ENCODE measurements around the gene B4GALT5. TPM values are rescaled to one million over a fixed set of nuclear protein-coding genes. Genes with fewer than 3 reads are reported as not detected.
"Not testable (repeated sequence)": the region's sequence is repeated elsewhere in the genome, so short reads cannot be mapped to it uniquely, and the experiment has no call there.

Gene B4GALT5
- polyA plus RNA-seq, 1 of the 3 experiments (the other 2 are of a cell fraction), result 35.1 TPM

GRCh38 chr20:49725224-49725606, 11.5 kb upstream of the B4GALT5 start:
- H3F3A ChIP-seq (replicated peaks; ENCODE audit: insufficient read depth); H4K20me1 ChIP-seq (ENCODE audit: insufficient read depth); H2AFZ ChIP-seq (ENCODE audit: low read depth); H3K27me3 ChIP-seq (ENCODE audit: insufficient read depth); H3K4me1 ChIP-seq (ENCODE audit: control insufficient read depth in 1 of 2, insufficient read depth in 2 of 2, low read depth in 1 of 2, low read length in 1 of 2); H3K4me2 ChIP-seq; H3K27ac ChIP-seq (ENCODE audit: low read depth in 2 of 2, low read length in 1 of 2); POLR2A ChIA-PET; H3K79me2 ChIP-seq (ENCODE audit: insufficient read depth); H3K9me3 ChIP-seq; H3K9me2 ChIP-seq; H3K9ac ChIP-seq; DNase-seq; H3K36me3 ChIP-seq (replicated peaks in 1 of 2; ENCODE audit: control insufficient read depth in 1 of 2, insufficient read depth in 2 of 2, low read length in 1 of 2); H3K4me3 ChIP-seq (ENCODE audit: low read depth in 2 of 2, low read length in 1 of 2): not testable (repeated sequence)
- 98% methylated on average over 7 of the region's 7 CpGs for WGBS (ENCODE audit: low lambda C conversion rate)
- CTCF ChIA-PET, result interaction anchor here (1.2 kb wide), 1 partner anchor 121 kb away, joined by 4 read pairs; no protein-coding TSS in a partner anchor

GRCh38 chr20:49724408-49725223, 10.9 kb upstream of the B4GALT5 start:
- Histone ChIP-seq H3K9me2 (no peaks in the 10 kb centered on the region), H3K4me3 (ENCODE audit: low read depth in 2 of 2, low read length in 1 of 2) (no peak overlapping the region), H3K36me3 (replicated peaks in 1 of 2; ENCODE audit: control insufficient read depth in 1 of 2, insufficient read depth in 2 of 2, low read length in 1 of 2) (no peaks in the 10 kb centered on the region), H3K4me1 (ENCODE audit: control insufficient read depth in 1 of 2, insufficient read depth in 2 of 2, low read depth in 1 of 2, low read length in 1 of 2) (no peaks in the 10 kb centered on the region), H3K9ac (no peak overlapping the region), H3K27me3 (ENCODE audit: insufficient read depth) (no peaks in the 10 kb centered on the region), H3K27ac (ENCODE audit: low read depth in 2 of 2, low read length in 1 of 2) (no peak overlapping the region), H3F3A (replicated peaks; ENCODE audit: insufficient read depth) (no peaks in the 10 kb centered on the region), H3K4me2 (no peak overlapping the region), H3K9me3 (no peaks in the 10 kb centered on the region), H4K20me1 (ENCODE audit: insufficient read depth) (no peaks in the 10 kb centered on the region), H3K79me2 (ENCODE audit: insufficient read depth) (no peaks in the 10 kb centered on the region), H2AFZ (ENCODE audit: low read depth) (no peak overlapping the region)
- POLR2A ChIA-PET, result no interaction called here
- no peak for DNase-seq
- CTCF ChIA-PET, result interaction anchor here (0.6 to 1.2 kb wide), 4 partner anchors 14 to 347 kb away, joined by 3 to 4 read pairs (median 4); no protein-coding TSS in a partner anchor
- no peak for TF ChIP-seq TEAD4 (IDR thresholded peaks at IDR 0.05; ENCODE audit: borderline replicate concordance, insufficient read depth)
- no peak for TF ChIP-seq MEF2A (IDR thresholded peaks at IDR 0.05; ENCODE audit: borderline replicate concordance, low read depth)
- no peak for TF ChIP-seq REST (IDR thresholded peaks at IDR 0.05; ENCODE audit: low read depth, low read length)
- no peak for TF ChIP-seq RCOR1 (IDR thresholded peaks at IDR 0.05; ENCODE audit: low read length)
- WGBS (ENCODE audit: low lambda C conversion rate), result 64% methylated on average over 7 of the region's 7 CpGs

- H3K4me3 ChIP-seq (ENCODE audit: low read depth in 2 of 2, low read length in 1 of 2); H3K9ac ChIP-seq; H3K9me2 ChIP-seq; H3K4me1 ChIP-seq (ENCODE audit: control insufficient read depth in 1 of 2, insufficient read depth in 2 of 2, low read depth in 1 of 2, low read length in 1 of 2); DNase-seq; H3K36me3 ChIP-seq (replicated peaks in 1 of 2; ENCODE audit: control insufficient read depth in 1 of 2, insufficient read depth in 2 of 2, low read length in 1 of 2); H3K27me3 ChIP-seq (ENCODE audit: insufficient read depth); POLR2A ChIA-PET; H3F3A ChIP-seq (replicated peaks; ENCODE audit: insufficient read depth); H4K20me1 ChIP-seq (ENCODE audit: insufficient read depth); H3K27ac ChIP-seq (ENCODE audit: low read depth in 2 of 2, low read length in 1 of 2); H3K9me3 ChIP-seq; H3K79me2 ChIP-seq (ENCODE audit: insufficient read depth); H3K4me2 ChIP-seq; H2AFZ ChIP-seq (ENCODE audit: low read depth): not testable (repeated sequence)
- 96% methylated on average over 6 of the region's 6 CpGs for WGBS (ENCODE audit: low lambda C conversion rate)
- CTCF ChIA-PET, result interaction anchor here (0.6 to 1.0 kb wide), 3 partner anchors 13 to 348 kb away, joined by 3 to 4 read pairs (median 3); no protein-coding TSS in a partner anchor
These were observed 10.1 kb upstream of the B4GALT5 start for GRCh38 chr20:49723758-49724157.

- H3K36me3 ChIP-seq (replicated peaks in 1 of 2; ENCODE audit: control insufficient read depth in 1 of 2, insufficient read depth in 2 of 2, low read length in 1 of 2); H3K9ac ChIP-seq; H3F3A ChIP-seq (replicated peaks; ENCODE audit: insufficient read depth); H3K79me2 ChIP-seq (ENCODE audit: insufficient read depth); POLR2A ChIA-PET; H3K27me3 ChIP-seq (ENCODE audit: insufficient read depth); H3K4me1 ChIP-seq (ENCODE audit: control insufficient read depth in 1 of 2, insufficient read depth in 2 of 2, low read depth in 1 of 2, low read length in 1 of 2); H3K4me3 ChIP-seq (ENCODE audit: low read depth in 2 of 2, low read length in 1 of 2); H2AFZ ChIP-seq (ENCODE audit: low read depth); H3K27ac ChIP-seq (ENCODE audit: low read depth in 2 of 2, low read length in 1 of 2); H3K9me3 ChIP-seq; DNase-seq; H3K4me2 ChIP-seq; H4K20me1 ChIP-seq (ENCODE audit: insufficient read depth); H3K9me2 ChIP-seq: not testable (repeated sequence)
- CTCF ChIA-PET, result interaction anchor here (0.6 kb wide), 1 partner anchor 984 kb away, joined by 5 read pairs; no protein-coding TSS in a partner anchor
- WGBS (ENCODE audit: low lambda C conversion rate), result 93% methylated on average over 12 of the region's 12 CpGs
These were observed 7.6 kb upstream of the B4GALT5 start for GRCh38 chr20:49721326-49721725.

Measured in SK-N-SH (cell line).